Gastrocnemius medialis (tissue), 4 donors: ENCODE measurements around the gene SLC37A1. TPM values are rescaled to one million over a fixed set of nuclear protein-coding genes. Genes with fewer than 3 reads are reported as not detected.
"Not testable (repeated sequence)": the region's sequence is repeated elsewhere in the genome, so short reads cannot be mapped to it uniquely, and the experiment has no call there.

Source experiments
- ATAC-seq, 2 donors: fragments of 150-250 bp; one replicate each; pipeline ENCODE4 v1.9.1; 2016
- DNase-seq, 2 donors: peaks; one replicate each; pipeline ENCODE4 v3.0.0-alpha.2; 2019
- H3K27ac ChIP-seq, 4 donors: fragments of 200-600 bp; sonication (generic); 1 replicate in 1 of 4; 2 replicates in 3 of 4; pipeline ENCODE4 v1.5.1; 2016 to 2018; ENCODE audit warnings: mild to moderate bottlenecking in 2 of 4, moderate library complexity in 1 of 4
- H3K27me3 ChIP-seq, 3 donors: fragments of 200-600 bp; sonication (generic) in 2 of 3; 1 replicate in 1 of 3; 2 replicates in 2 of 3; pipeline versions ENCODE4 v1.5.1 to v1.6.0; 2016 to 2019; ENCODE audit warnings: mild to moderate bottlenecking in 1 of 3, moderate library complexity in 1 of 3
- H3K36me3 ChIP-seq, 2 donors: fragments of 200-600 bp; sonication (generic) in 1 of 2; one replicate each; pipeline ENCODE4 v1.5.1; 2017 to 2018
- H3K4me1 ChIP-seq, 2 donors: fragments of 200-600 bp; sonication (generic) in 1 of 2; one replicate each; pipeline ENCODE4 v1.5.1; 2016 to 2017; ENCODE audit warnings: mild to moderate bottlenecking in 2 of 2
- H3K4me3 ChIP-seq, 4 donors: fragments of 200-600 bp; sonication (generic) in 3 of 4; 1 replicate in 1 of 4; 2 replicates in 3 of 4; pipeline ENCODE4 v1.5.1; 2016 to 2019; ENCODE audit warnings: mild to moderate bottlenecking in 2 of 4
- H3K9me3 ChIP-seq, 3 donors: fragments of 200-600 bp; sonication (generic) in 2 of 3; 1 replicate in 1 of 3; 2 replicates in 2 of 3; pipeline ENCODE4 v1.5.1; 2016 to 2019
- CTCF ChIP-seq, 5 experiments: fragments of 450-650 bp in 3 of 5; fragments of 200-600 bp in 2 of 5; sonication (generic) in 2 of 5; IDR thresholded peaks in 4 of 5; conservative IDR thresholded peaks in 1 of 5; 1 replicate in 4 of 5; 2 replicates in 1 of 5; pipeline ENCODE4 v1.5.1; 2016 to 2019; ENCODE audit warnings: antibody characterized with exemption in 5 of 5, mild to moderate bottlenecking in 3 of 5, moderate library complexity in 3 of 5
- POLR2A ChIP-seq, 2 donors: fragments of 450-650 bp; IDR thresholded peaks; one replicate each; pipeline ENCODE4 v1.6.1; 2017; ENCODE audit warnings: antibody characterized with exemption in 2 of 2, mild to moderate bottlenecking in 2 of 2, moderate library complexity in 2 of 2
- in situ Hi-C, 4 donors: fragments of 200-750 bp; cut with MboI; loops; one replicate each; pipeline versions ENCODE4 v1.15.0 to v1.8.0; 2017; ENCODE audit warnings: low sequenced_read_pairs in 4 of 4
- intact Hi-C: fragments of 100-400 bp; cut with DNase I; formaldehyde crosslinking; loops from one replicate; pipeline ENCODE4 v1.15.1; 2023; ENCODE audit warnings: low total_unique reads
- total RNA-seq, 4 donors: library from RNA; depleted of rRNA; stranded (reverse); fragments of >200 nt; gene quantifications; one replicate each; pipeline versions ENCODE4 v1.1.0 to v1.2.3, GENCODE V29; 2016

Gene SLC37A1
- total RNA-seq, 4 donors from 2014 or later, result 8.3 to 16.1 (median 12.4) TPM

GRCh38 chr21:42466700-42467099 lies 47.0 kb upstream of the SLC37A1 start:
- TF ChIP-seq POLR2A (IDR thresholded peaks at IDR 0.05), result no peak
- TF ChIP-seq CTCF (IDR thresholded peaks at IDR 0.05 in 4 of 5, conservative IDR thresholded peaks at IDR 0.05 in 1 of 5), result no peak
- Histone ChIP-seq H3K4me3 (peak overlapping the region in 2 of 4 donors; percentile 14 to 42), H3K27ac (peak overlapping the region in 2 of 4 donors; percentile 19 to 49), H3K4me1 (peaks cover 9 to 12% of the 10 kb centered on the region in 2 donors), H3K9me3 (no peaks in the 10 kb centered on the region), H3K27me3 (no peaks in the 10 kb centered on the region), H3K36me3 (no peaks in the 10 kb centered on the region)
- in situ Hi-C loops (loop anchor here in 3 of 4 donors (25.0 kb wide), 2 partner anchors 96 to 329 kb away; no protein-coding TSS in a partner anchor), intact Hi-C loops (loop anchor here (2.0 kb wide), 1 partner anchor 46 kb away; the partner anchor contains the start of gene SLC37A1)
- DNase-seq, result no peak
- ATAC-seq, result peak in 1 of 2 donors; percentile 18

- in situ Hi-C loops (loop anchor here in 3 of 4 donors (25.0 kb wide), 2 partner anchors 95 to 330 kb away; no protein-coding TSS in a partner anchor), intact Hi-C loops (loop anchor here (2.0 kb wide), 1 partner anchor 45 kb away; the partner anchor contains the start of gene SLC37A1)
- peak overlapping the region in 2 of 4 donors; percentile 14 to 42 for H3K4me3 ChIP-seq
- H3K36me3 ChIP-seq, result no peaks in the 10 kb centered on the region
- ATAC-seq (peak; percentile 78 to 85), DNase-seq (peak in 1 of 2 donors; percentile 25)
- peaks cover 9 to 12% of the 10 kb centered on the region in 2 donors for H3K4me1 ChIP-seq
- H3K27ac ChIP-seq, result peak overlapping the region in 3 of 4 donors; percentile 19 to 49 (median 28)
- H3K9me3 ChIP-seq, result no peaks in the 10 kb centered on the region
- TF ChIP-seq CTCF (IDR thresholded peaks at IDR 0.05 in 4 of 5, conservative IDR thresholded peaks at IDR 0.05 in 1 of 5) (peak in 4 of 5 experiments; percentile 26 to 46 (median 32)), POLR2A (IDR thresholded peaks at IDR 0.05) (no peak)
- H3K27me3 ChIP-seq, result no peaks in the 10 kb centered on the region
These were observed 46.3 kb upstream of the SLC37A1 start for GRCh38 chr21:42467140-42467983.

- Histone ChIP-seq H3K27ac (no peak overlapping the region), H3K4me1 (peaks cover 9 to 12% of the 10 kb centered on the region in 2 donors), H3K27me3 (no peaks in the 10 kb centered on the region), H3K9me3 (no peaks in the 10 kb centered on the region), H3K4me3 (no peak overlapping the region), H3K36me3 (no peaks in the 10 kb centered on the region)
- intact Hi-C loops, result no loop called here
- in situ Hi-C loops, result loop anchor here in 3 of 4 donors (25.0 kb wide), 2 partner anchors 94 to 331 kb away; no protein-coding TSS in a partner anchor
- TF ChIP-seq POLR2A (IDR thresholded peaks at IDR 0.05), result no peak
- TF ChIP-seq CTCF (IDR thresholded peaks at IDR 0.05 in 4 of 5, conservative IDR thresholded peaks at IDR 0.05 in 1 of 5), result no peak
- ATAC-seq (no peak), DNase-seq (no peak)
These were observed 45.0 kb upstream of the SLC37A1 start for GRCh38 chr21:42468491-42469131.

- TF ChIP-seq CTCF (IDR thresholded peaks at IDR 0.05 in 4 of 5, conservative IDR thresholded peaks at IDR 0.05 in 1 of 5) (no peak), POLR2A (IDR thresholded peaks at IDR 0.05) (no peak)
- no peak overlapping the region for H3K4me3 ChIP-seq
- H3K36me3 ChIP-seq, result no peaks in the 10 kb centered on the region
- H3K27me3 ChIP-seq, result no peaks in the 10 kb centered on the region
- H3K27ac ChIP-seq, result no peak overlapping the region
- intact Hi-C loops (no loop called here), in situ Hi-C loops (loop anchor here in 3 of 4 donors (25.0 kb wide), 2 partner anchors 93 to 332 kb away; no protein-coding TSS in a partner anchor)
- DNase-seq, result no peak
- H3K4me1 ChIP-seq, result peaks cover 9 to 12% of the 10 kb centered on the region in 2 donors
- no peaks in the 10 kb centered on the region for H3K9me3 ChIP-seq
- no peak for ATAC-seq
These were observed 44.4 kb upstream of the SLC37A1 start for GRCh38 chr21:42469272-42469671.

- not testable (repeated sequence) for DNase-seq, ATAC-seq
These were observed 43.9 kb upstream of the SLC37A1 start for GRCh38 chr21:42469726-42470125.

More at GRCh38 chr21:42469726-42470125, 43.9 kb upstream of the SLC37A1 start:
- H3K4me1 ChIP-seq, result peaks cover 9 to 12% of the 10 kb centered on the region in 2 donors
- in situ Hi-C loops, result loop anchor here in 3 of 4 donors (25.0 kb wide), 2 partner anchors 93 to 332 kb away; no protein-coding TSS in a partner anchor
- H3K27me3 ChIP-seq, H3K36me3 ChIP-seq, intact Hi-C loops, H3K27ac ChIP-seq, H3K9me3 ChIP-seq, H3K4me3 ChIP-seq: not testable (repeated sequence)
